GM12872 (cell line): Measurements from ENCODE around the gene NIPBL.

Experiments used
- CTCF ChIP-seq: IDR thresholded peaks from 3 replicates; pipeline ENCODE4 v1.5.1; 2011; ENCODE audit warnings: low read depth, mild to moderate bottlenecking, low read length, moderate library complexity; ENCODE audit not compliant: insufficient read depth

NIPBL gene

GRCh38 chr5:37103302-37103701 is 226.7 kb downstream of the NIPBL start:
- no peak for TF ChIP-seq CTCF

GRCh38 chr5:37109338-37109737 is 232.8 kb downstream of the NIPBL start:
- no peak for TF ChIP-seq CTCF

- TF ChIP-seq CTCF: no peak
These were observed 233.6 kb downstream of the NIPBL start for GRCh38 chr5:37110135-37110534.

- TF ChIP-seq CTCF: no peak
These were observed 235.1 kb downstream of the NIPBL start for GRCh38 chr5:37111426-37112382.

GRCh38 chr5:37112383-37112991 is 235.9 kb downstream of the NIPBL start:
- TF ChIP-seq CTCF: no peak
